CD4-positive, alpha-beta T cell (primary cell): ENCODE measurements around the gene METTL25. TPM values are rescaled to one million over a fixed set of nuclear protein-coding genes. Genes with fewer than 3 reads are reported as not detected.

Source experiments
- ATAC-seq: fragments of 200-7000 bp; cut with Tn5 transposase; one replicate; pipeline ENCODE4 v1.10.0; 2022; ENCODE audit warnings: mild to moderate bottlenecking; ENCODE audit not compliant: poor library complexity
- CTCF ChIA-PET: fragments of 350-600 bp; sonication (Branson Sonifier 250); formaldehyde crosslinking; loops from one replicate; lab custom pipeline; 2021; ENCODE audit warnings: antibody characterized with exemption, inconsistent platforms; lab: Charles Lee
- POLR2A ChIA-PET: fragments of 350-600 bp; sonication (Branson Sonifier 250); formaldehyde crosslinking; loops from one replicate; lab custom pipeline; 2021; ENCODE audit warnings: antibody characterized with exemption, inconsistent platforms; lab: Charles Lee
- DNase-seq, 14 experiments: peaks; one replicate each; pipeline ENCODE4 v3.0.0-alpha.2; 2013 to 2020; ENCODE audit warnings: mixed read lengths in 2 of 14
- H3K27ac ChIP-seq, 2 donors: one replicate each; pipeline versions ENCODE4 v1.5.1 to v1.7.0; 2013; ENCODE audit warnings: low read length in 2 of 2, low read depth in 1 of 2, mild to moderate bottlenecking in 1 of 2
- H3K27me3 ChIP-seq, 2 experiments: 1 replicate in 1 of 2; 2 replicates in 1 of 2; pipeline versions ENCODE4 v1.6.1 to v1.7.0; 2013; ENCODE audit warnings: low read length in 2 of 2, control low read depth in 1 of 2, mild to moderate bottlenecking in 1 of 2, moderate library complexity in 1 of 2; ENCODE audit not compliant: insufficient read depth in 2 of 2, control insufficient read depth in 1 of 2
- H3K36me3 ChIP-seq: one replicate; pipeline ENCODE4 v1.6.1; 2013; ENCODE audit warnings: low read length, control low read depth; ENCODE audit not compliant: insufficient read depth
- H3K4me1 ChIP-seq: one replicate; pipeline ENCODE4 v1.6.1; 2013; ENCODE audit warnings: low read length, control low read depth; ENCODE audit not compliant: insufficient read depth
- H3K4me3 ChIP-seq: one replicate; pipeline ENCODE4 v1.5.1; 2013; ENCODE audit warnings: mild to moderate bottlenecking, low read length, moderate library complexity
- H3K9me3 ChIP-seq, 2 experiments: 1 replicate in 1 of 2; 2 replicates in 1 of 2; pipeline versions ENCODE4 v1.6.1 to v1.7.0; 2013; ENCODE audit warnings: low read length in 2 of 2, mild to moderate bottlenecking in 2 of 2, control low read depth in 1 of 2, moderate library complexity in 1 of 2; ENCODE audit not compliant: control insufficient read depth in 1 of 2, insufficient read depth in 1 of 2
- H3K27ac Mint-ChIP-seq: one replicate; pipeline ENCODE4 v1.8.0; 2020; ENCODE audit warnings: mixed read lengths
- H3K27me3 Mint-ChIP-seq: one replicate; pipeline ENCODE4 v1.8.0; 2021; ENCODE audit warnings: mixed read lengths
- H3K36me3 Mint-ChIP-seq: one replicate; pipeline ENCODE4 v1.8.0; 2021; ENCODE audit warnings: low read depth, mixed read lengths
- H3K4me1 Mint-ChIP-seq: one replicate; pipeline ENCODE4 v1.8.0; 2021; ENCODE audit warnings: low read depth, mixed read lengths
- H3K4me3 Mint-ChIP-seq: one replicate; pipeline ENCODE4 v1.8.0; 2020; ENCODE audit warnings: mild to moderate bottlenecking, mixed read lengths
- H3K9me3 Mint-ChIP-seq: one replicate; pipeline ENCODE4 v1.8.0; 2020; ENCODE audit warnings: mixed read lengths
- intact Hi-C, 2 experiments: fragments of 100-400 bp; cut with DNase I in 1 of 2; cut with micrococcal nuclease in 1 of 2; formaldehyde crosslinking; loops; one replicate each; pipeline versions ENCODE4 v1.15.1 to v1.9.0; 2023 to 2025; cut with DNase I, micrococcal nuclease
- total RNA-seq, 174 experiments: library from RNA in 2 of 174; stranded (reverse) in 2 of 174; gene quantifications; one replicate each; pipeline ENCODE4 v1.2.3 and lab custom pipeline; 2021 to 2026
- TF ChIP-seq, protein P1 (sequence below): fragments of 200-600 bp; IDR thresholded peaks from one replicate; pipeline ENCODE4 v1.8.0; 2022; ENCODE audit warnings: antibody characterized with exemption, mild to moderate bottlenecking

The METTL25 gene
- total RNA-seq, 2 experiments from 2014 or later: 12.4 to 12.6 TPM

DNA sequence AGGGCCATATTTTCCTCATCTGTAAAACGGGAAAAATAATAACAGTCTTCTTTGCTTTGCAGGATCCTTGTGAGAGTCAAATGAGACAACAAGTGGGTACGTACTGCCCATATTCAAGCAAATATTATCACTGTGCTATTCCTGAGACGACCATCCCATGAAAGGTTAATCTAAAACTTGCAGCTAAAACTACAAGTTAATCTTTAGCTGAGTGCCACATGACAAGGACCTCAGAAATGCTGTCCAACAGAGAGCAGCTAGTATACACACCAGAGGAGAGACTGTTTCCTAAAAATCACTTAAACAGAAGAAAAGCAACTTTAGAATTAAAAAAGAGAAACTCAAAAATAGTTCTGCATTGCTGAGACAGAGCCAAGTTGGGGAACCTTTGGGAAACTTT is 165.7 kb downstream of the METTL25 start:
- CTCF ChIA-PET: no interaction called here
- no peak for ATAC-seq

DNA sequence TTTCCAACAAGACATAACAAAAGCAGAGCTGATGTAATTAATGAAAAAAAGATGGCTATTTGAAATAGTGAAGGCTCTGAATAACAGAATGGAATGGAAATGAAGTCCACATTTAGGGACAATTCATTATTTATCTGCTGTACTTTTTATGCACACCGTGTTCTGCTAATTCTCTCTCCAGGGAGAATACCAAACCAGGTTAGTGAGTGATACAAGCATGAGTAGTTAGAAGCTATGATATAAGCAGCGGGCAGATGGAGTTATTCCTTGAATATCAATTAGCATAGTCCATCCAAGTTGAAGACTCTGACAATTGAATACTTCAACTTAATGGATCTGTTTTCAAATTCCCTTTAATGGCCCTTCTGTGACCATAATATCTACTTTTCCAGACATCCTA is 166.3 kb downstream of the METTL25 start:
- H3K27ac ChIP-seq: no peak overlapping the region
- no peaks in the 10 kb centered on the region for H3K27me3 Mint-ChIP-seq
- no peaks in the 10 kb centered on the region for H3K36me3 Mint-ChIP-seq
- ATAC-seq: no peak
- H3K36me3 ChIP-seq: no peaks in the 10 kb centered on the region
- no peak overlapping the region for H3K4me3 Mint-ChIP-seq
- TF ChIP-seq, protein P1, sequence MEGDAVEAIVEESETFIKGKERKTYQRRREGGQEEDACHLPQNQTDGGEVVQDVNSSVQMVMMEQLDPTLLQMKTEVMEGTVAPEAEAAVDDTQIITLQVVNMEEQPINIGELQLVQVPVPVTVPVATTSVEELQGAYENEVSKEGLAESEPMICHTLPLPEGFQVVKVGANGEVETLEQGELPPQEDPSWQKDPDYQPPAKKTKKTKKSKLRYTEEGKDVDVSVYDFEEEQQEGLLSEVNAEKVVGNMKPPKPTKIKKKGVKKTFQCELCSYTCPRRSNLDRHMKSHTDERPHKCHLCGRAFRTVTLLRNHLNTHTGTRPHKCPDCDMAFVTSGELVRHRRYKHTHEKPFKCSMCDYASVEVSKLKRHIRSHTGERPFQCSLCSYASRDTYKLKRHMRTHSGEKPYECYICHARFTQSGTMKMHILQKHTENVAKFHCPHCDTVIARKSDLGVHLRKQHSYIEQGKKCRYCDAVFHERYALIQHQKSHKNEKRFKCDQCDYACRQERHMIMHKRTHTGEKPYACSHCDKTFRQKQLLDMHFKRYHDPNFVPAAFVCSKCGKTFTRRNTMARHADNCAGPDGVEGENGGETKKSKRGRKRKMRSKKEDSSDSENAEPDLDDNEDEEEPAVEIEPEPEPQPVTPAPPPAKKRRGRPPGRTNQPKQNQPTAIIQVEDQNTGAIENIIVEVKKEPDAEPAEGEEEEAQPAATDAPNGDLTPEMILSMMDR: no peak
- H3K9me3 Mint-ChIP-seq: no peaks in the 10 kb centered on the region
- intact Hi-C loops: no loop called here
- ChIA-PET CTCF (no interaction called here), POLR2A (no interaction called here)
- peaks cover 0 to 4% of the 10 kb centered on the region in 2 experiments for H3K27me3 ChIP-seq
- DNase-seq: no peak
- H3K27ac Mint-ChIP-seq: no peak overlapping the region
- H3K4me1 ChIP-seq: no peaks in the 10 kb centered on the region
- no peaks in the 10 kb centered on the region for H3K9me3 ChIP-seq
- H3K4me1 Mint-ChIP-seq: no peaks in the 10 kb centered on the region
- no peak overlapping the region for H3K4me3 ChIP-seq

More for the DNA sequence above, 165.7 kb downstream of the METTL25 start:
- Mint-ChIP-seq H3K27ac (no peak overlapping the region), H3K4me3 (no peak overlapping the region), H3K36me3 (no peaks in the 10 kb centered on the region), H3K4me1 (no peaks in the 10 kb centered on the region), H3K27me3 (no peaks in the 10 kb centered on the region), H3K9me3 (no peaks in the 10 kb centered on the region)
- Histone ChIP-seq H3K36me3 (no peaks in the 10 kb centered on the region), H3K9me3 (no peaks in the 10 kb centered on the region), H3K27ac (no peak overlapping the region), H3K4me1 (no peaks in the 10 kb centered on the region), H3K27me3 (peaks cover 0 to 4% of the 10 kb centered on the region in 2 experiments), H3K4me3 (no peak overlapping the region)
- intact Hi-C loops: no loop called here
- POLR2A ChIA-PET: no interaction called here
- DNase-seq: no peak
- TF ChIP-seq, protein P1: no peak

DNA sequence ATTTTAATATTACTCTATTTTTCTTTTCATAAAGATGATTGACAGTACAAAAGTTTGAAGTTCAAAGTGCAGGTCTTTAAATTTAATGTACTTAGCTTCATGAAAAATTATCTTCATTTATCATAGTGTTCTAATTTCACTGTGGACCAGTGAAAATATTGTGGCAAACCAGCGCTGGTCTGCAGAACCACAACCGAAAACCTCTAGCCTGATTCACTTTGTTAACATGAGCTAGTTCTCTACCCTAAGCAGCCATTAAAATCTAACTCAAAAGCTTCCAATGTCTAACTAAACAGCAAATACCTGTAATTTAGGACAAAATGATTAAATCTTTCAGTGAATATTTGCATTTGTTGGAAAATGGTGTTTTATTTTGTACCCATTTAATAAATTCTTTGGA is 167.3 kb downstream of the METTL25 start:
- Mint-ChIP-seq H3K9me3 (no peaks in the 10 kb centered on the region), H3K27ac (no peak overlapping the region), H3K4me3 (no peak overlapping the region), H3K4me1 (no peaks in the 10 kb centered on the region), H3K27me3 (peaks cover 2% of the 10 kb centered on the region), H3K36me3 (no peaks in the 10 kb centered on the region)
- intact Hi-C loops: no loop called here
- no peaks in the 10 kb centered on the region for H3K9me3 ChIP-seq
- no peaks in the 10 kb centered on the region for H3K36me3 ChIP-seq
- no peak for ATAC-seq
- H3K27ac ChIP-seq: no peak overlapping the region
- ChIA-PET CTCF (no interaction called here), POLR2A (no interaction called here)
- H3K4me3 ChIP-seq: no peak overlapping the region
- H3K4me1 ChIP-seq: no peaks in the 10 kb centered on the region
- H3K27me3 ChIP-seq: peaks cover 0 to 4% of the 10 kb centered on the region in 2 experiments
- no peak for DNase-seq
- TF ChIP-seq, protein P1: no peak
